ENCODE data around the gene NUAK1.

- no peak for TF ChIP-seq CTCF (IDR thresholded peaks at IDR 0.05; ENCODE audit: low read depth, low read length)
- no peak for TF ChIP-seq EZH2phosphoT487 (IDR thresholded peaks at IDR 0.05; ENCODE audit: low read depth)
Observed at GRCh38 chr12:106071686-106072085, 67.1 kb downstream of the NUAK1 start.

All from OCI-LY3 (cell line).